Naive thymus-derived CD4-positive, alpha-beta T cell (primary cell): ENCODE results near the gene PGLYRP1. TPM values are rescaled to one million over a fixed set of nuclear protein-coding genes. Genes with fewer than 3 reads are reported as not detected.

Experiments used
- ATAC-seq: fragments of 150-1000 bp; cut with Tn5 transposase; 2 replicates; pipeline ENCODE4 v1.10.0; 2021; ENCODE audit warnings: mild to moderate bottlenecking, moderate library complexity
- CTCF ChIA-PET: fragments of 350-600 bp; sonication (Branson Sonifier 250); formaldehyde crosslinking; loops from one replicate; lab custom pipeline; 2021; ENCODE audit warnings: antibody characterized with exemption; lab: Charles Lee
- POLR2A ChIA-PET: fragments of 350-600 bp; sonication (Branson Sonifier 250); formaldehyde crosslinking; loops from one replicate; lab custom pipeline; 2021; ENCODE audit warnings: antibody characterized with exemption, inconsistent platforms; lab: Charles Lee
- DNase-seq, 9 donors: peaks; one replicate each; pipeline versions ENCODE4 v3.0.0 to v3.0.0-alpha.2; 2020 to 2022; ENCODE audit warnings: mixed read lengths in 1 of 9
- H3K27ac ChIP-seq: one replicate; pipeline ENCODE4 v1.7.0; 2013; ENCODE audit warnings: mild to moderate bottlenecking, low read depth, low read length, moderate library complexity
- H3K27me3 ChIP-seq, 2 donors: one replicate each; pipeline ENCODE4 v1.7.0; 2013; ENCODE audit warnings: low read length in 2 of 2, mild to moderate bottlenecking in 2 of 2, moderate library complexity in 2 of 2; ENCODE audit not compliant: control insufficient read depth in 2 of 2, insufficient read depth in 2 of 2
- H3K36me3 ChIP-seq, 3 experiments: 1 replicate in 2 of 3; 2 replicates in 1 of 3; pipeline ENCODE4 v1.7.0; 2013; ENCODE audit warnings: low read length in 3 of 3, mild to moderate bottlenecking in 3 of 3, moderate library complexity in 1 of 3; ENCODE audit not compliant: insufficient read depth in 3 of 3, control insufficient read depth in 2 of 3
- H3K4me1 ChIP-seq, 2 donors: one replicate each; pipeline ENCODE4 v1.7.0; 2013; ENCODE audit warnings: low read length in 2 of 2, mild to moderate bottlenecking in 2 of 2, moderate library complexity in 1 of 2; ENCODE audit not compliant: control insufficient read depth in 2 of 2, insufficient read depth in 2 of 2
- H3K4me3 ChIP-seq: 2 replicates; pipeline ENCODE4 v1.7.0; 2013; ENCODE audit warnings: mild to moderate bottlenecking, low read length
- H3K9me3 ChIP-seq, 3 experiments: 1 replicate in 2 of 3; 2 replicates in 1 of 3; pipeline ENCODE4 v1.7.0; 2013; ENCODE audit warnings: low read length in 3 of 3; ENCODE audit not compliant: control insufficient read depth in 2 of 3
- H3K27ac Mint-ChIP-seq, 9 donors: one replicate each; pipeline ENCODE4 v1.8.0; 2020 to 2022; ENCODE audit warnings: mixed read lengths in 9 of 9, mild to moderate bottlenecking in 8 of 9, moderate library complexity in 5 of 9, inconsistent platforms in 2 of 9
- H3K27me3 Mint-ChIP-seq, 5 donors: one replicate each; pipeline ENCODE4 v1.8.0; 2021 to 2022; ENCODE audit warnings: mixed read lengths in 5 of 5, mild to moderate bottlenecking in 1 of 5
- H3K36me3 Mint-ChIP-seq, 5 donors: one replicate each; pipeline ENCODE4 v1.8.0; 2020 to 2022; ENCODE audit warnings: mixed read lengths in 5 of 5, mild to moderate bottlenecking in 3 of 5, inconsistent platforms in 1 of 5
- H3K4me1 Mint-ChIP-seq, 7 donors: one replicate each; pipeline ENCODE4 v1.8.0; 2020 to 2022; ENCODE audit warnings: mixed read lengths in 7 of 7, mild to moderate bottlenecking in 3 of 7, inconsistent platforms in 1 of 7
- H3K4me3 Mint-ChIP-seq, 10 donors: one replicate each; pipeline ENCODE4 v1.8.0; 2020 to 2022; ENCODE audit warnings: mild to moderate bottlenecking in 10 of 10, mixed read lengths in 10 of 10, moderate library complexity in 6 of 10, inconsistent platforms in 2 of 10
- H3K9me3 Mint-ChIP-seq, 11 donors: one replicate each; pipeline ENCODE4 v1.8.0; 2020 to 2022; ENCODE audit warnings: mixed read lengths in 11 of 11, mild to moderate bottlenecking in 4 of 11, inconsistent platforms in 1 of 11, moderate library complexity in 1 of 11
- intact Hi-C, 2 donors: fragments of 100-400 bp; cut with micrococcal nuclease; formaldehyde crosslinking; loops; one replicate each; pipeline ENCODE4 v1.15.1; 2023
- polyA plus RNA-seq, 2 donors: library from polyadenylated mRNA; unstranded; fragments of 300-500 nt; fragmentation: Illumina TruSeq; gene quantifications; one replicate each; pipeline ENCODE4 v1.2.3, GENCODE V29; 2021
- total RNA-seq, 6 experiments: library from RNA in 5 of 6; stranded (reverse) in 5 of 6; gene quantifications; 1 replicate in 5 of 6; 2 replicates in 1 of 6; pipeline ENCODE4 v1.2.3 and lab custom pipeline; 2021 to 2026

The PGLYRP1 gene
- total and polyA plus RNA-seq, 7 experiments from 2014 or later = not detected

GRCh38 chr19:46014534-46014933 lies 8.3 kb downstream of the PGLYRP1 start:
- DNase-seq (no peak), ATAC-seq (no peak)
- intact Hi-C loops = loop anchor here in 1 of 2 donors (5.0 kb wide), 1 partner anchor 242 kb away; no protein-coding TSS in a partner anchor
- ChIA-PET CTCF (interaction anchor here (0.7 kb wide), 1 partner anchor 86 kb away, joined by 3 read pairs; no protein-coding TSS in a partner anchor), POLR2A (no interaction called here)
- H3K27ac Mint-ChIP-seq = no peak overlapping the region
- peaks cover 0 to 6% of the 10 kb centered on the region in 2 donors for H3K27me3 ChIP-seq
- H3K27me3 Mint-ChIP-seq = peaks cover 5 to 17% (median 12%) of the 10 kb centered on the region in 5 donors
- no peaks in the 10 kb centered on the region for H3K9me3 Mint-ChIP-seq
- peak overlapping the region; percentile 41 to 94 (median 78) for H3K4me3 Mint-ChIP-seq
- peaks cover 16 to 23% (median 21%) of the 10 kb centered on the region in 7 donors for H3K4me1 Mint-ChIP-seq
- H3K36me3 ChIP-seq = peaks cover 0 to 6% (median 0%) of the 10 kb centered on the region in 3 experiments
- H3K9me3 ChIP-seq = no peaks in the 10 kb centered on the region
- H3K36me3 Mint-ChIP-seq = peaks cover 3 to 23% (median 13%) of the 10 kb centered on the region in 5 donors
- H3K4me1 ChIP-seq = peaks cover 0 to 7% of the 10 kb centered on the region in 2 donors
- no peak overlapping the region for H3K27ac ChIP-seq
- H3K4me3 ChIP-seq = no peak overlapping the region

GRCh38 chr19:46009530-46010510 lies 13.0 kb downstream of the PGLYRP1 start:
- peak overlapping the region in 2 of 9 donors; percentile 45 to 71 for H3K27ac Mint-ChIP-seq
- POLR2A ChIA-PET = no interaction called here
- intact Hi-C loops = loop anchor here (1.0 to 5.0 kb wide), 3 partner anchors 15 to 241 kb away; partner anchors contain the start of genes CCDC61 (in 1 of the 2) and SIX5 (in 1 of the 2)

GRCh38 chr19:46006411-46006810 lies 16.4 kb downstream of the PGLYRP1 start:
- H3K27ac Mint-ChIP-seq = no peak overlapping the region
- H3K4me1 ChIP-seq = no peaks in the 10 kb centered on the region

More at GRCh38 chr19:46009530-46010510, 13.0 kb downstream of the PGLYRP1 start:
- Mint-ChIP-seq H3K9me3 (no peaks in the 10 kb centered on the region), H3K4me3 (peak overlapping the region in 1 of 10 donors; percentile 77), H3K27me3 (peaks cover 5 to 9% (median 6%) of the 10 kb centered on the region in 5 donors), H3K36me3 (peaks cover 3 to 45% (median 24%) of the 10 kb centered on the region in 5 donors), H3K4me1 (peaks cover 6 to 10% (median 6%) of the 10 kb centered on the region in 7 donors)
- Histone ChIP-seq H3K4me1 (no peaks in the 10 kb centered on the region), H3K27ac (no peak overlapping the region), H3K36me3 (peaks cover 0 to 26% (median 0%) of the 10 kb centered on the region in 3 experiments), H3K4me3 (no peak overlapping the region), H3K27me3 (peaks cover 0 to 6% of the 10 kb centered on the region in 2 donors), H3K9me3 (no peaks in the 10 kb centered on the region)
- CTCF ChIA-PET = interaction anchor here (0.6 to 1.3 kb wide), 7 partner anchors 10 to 833 kb away, joined by 3 to 4 read pairs (median 3); no protein-coding TSS in a partner anchor
- peak; percentile 85 for ATAC-seq
- DNase-seq = peak; percentile 25 to 68 (median 54)

GRCh38 chr19:46002678-46003275 lies 20.1 kb downstream of the PGLYRP1 start:
- no peak overlapping the region for H3K27ac ChIP-seq
- CTCF ChIA-PET = interaction anchor here (0.6 kb wide), 1 partner anchor 152 kb away, joined by 3 read pairs; no protein-coding TSS in a partner anchor

More at GRCh38 chr19:46006411-46006810, 16.4 kb downstream of the PGLYRP1 start:
- no peaks in the 10 kb centered on the region for H3K27me3 ChIP-seq
- ATAC-seq = no peak
- H3K27me3 Mint-ChIP-seq = no peaks in the 10 kb centered on the region
- no peak overlapping the region for H3K27ac ChIP-seq
- intact Hi-C loops = no loop called here
- peaks cover 3 to 43% (median 22%) of the 10 kb centered on the region in 5 donors for H3K36me3 Mint-ChIP-seq
- peaks cover 0 to 34% (median 0%) of the 10 kb centered on the region in 3 experiments for H3K36me3 ChIP-seq
- ChIA-PET POLR2A (no interaction called here), CTCF (no interaction called here)
- DNase-seq = no peak
- peaks cover 0 to 6% (median under 1%) of the 10 kb centered on the region in 7 donors for H3K4me1 Mint-ChIP-seq
- H3K9me3 ChIP-seq = no peaks in the 10 kb centered on the region
- H3K4me3 ChIP-seq = no peak overlapping the region
- no peak overlapping the region for H3K4me3 Mint-ChIP-seq
- H3K9me3 Mint-ChIP-seq = no peaks in the 10 kb centered on the region

GRCh38 chr19:46000491-46001246 lies 22.2 kb downstream of the PGLYRP1 start:
- POLR2A ChIA-PET = no interaction called here
- peaks cover 0 to 14% (median 0%) of the 10 kb centered on the region in 3 experiments for H3K36me3 ChIP-seq
- DNase-seq (peak; percentile 35 to 80 (median 62)), ATAC-seq (peak; percentile 99)
- H3K27ac Mint-ChIP-seq = peak overlapping the region in 7 of 9 donors; percentile 28 to 87 (median 67)
- peaks cover 5 to 8% of the 10 kb centered on the region in 2 donors for H3K4me1 ChIP-seq
- H3K27me3 Mint-ChIP-seq = peaks cover 0 to 11% (median 0%) of the 10 kb centered on the region in 5 donors
- intact Hi-C loops = no loop called here
- peaks cover 12 to 34% (median 28%) of the 10 kb centered on the region in 7 donors for H3K4me1 Mint-ChIP-seq
- no peaks in the 10 kb centered on the region for H3K9me3 Mint-ChIP-seq
- no peaks in the 10 kb centered on the region for H3K27me3 ChIP-seq
- peak overlapping the region; percentile 46 to 87 (median 84) for H3K4me3 Mint-ChIP-seq
- CTCF ChIA-PET = no interaction called here
- H3K9me3 ChIP-seq = no peaks in the 10 kb centered on the region
- H3K27ac ChIP-seq = peak overlapping the region; percentile 4
- peak overlapping the region; percentile 34 for H3K4me3 ChIP-seq
- H3K36me3 Mint-ChIP-seq = peaks cover 0 to 17% (median 10%) of the 10 kb centered on the region in 5 donors

More at GRCh38 chr19:46002678-46003275, 20.1 kb downstream of the PGLYRP1 start:
- H3K9me3 Mint-ChIP-seq = no peaks in the 10 kb centered on the region
- ATAC-seq = no peak
- no peaks in the 10 kb centered on the region for H3K9me3 ChIP-seq
- H3K27ac Mint-ChIP-seq = no peak overlapping the region
- H3K4me1 Mint-ChIP-seq = peaks cover 12 to 31% (median 27%) of the 10 kb centered on the region in 7 donors
- H3K4me3 ChIP-seq = no peak overlapping the region
- no peak overlapping the region for H3K4me3 Mint-ChIP-seq
- H3K4me1 ChIP-seq = peaks cover 0 to 4% of the 10 kb centered on the region in 2 donors
- peaks cover 0 to 23% (median 6%) of the 10 kb centered on the region in 5 donors for H3K36me3 Mint-ChIP-seq
- peaks cover 0 to 11% (median 0%) of the 10 kb centered on the region in 5 donors for H3K27me3 Mint-ChIP-seq
- intact Hi-C loops = no loop called here
- H3K27me3 ChIP-seq = no peaks in the 10 kb centered on the region
- DNase-seq = no peak
- POLR2A ChIA-PET = interaction anchor here (0.7 kb wide), 1 partner anchor 100 kb away, joined by 4 read pairs; the partner anchor contains the start of gene MYPOP
- H3K36me3 ChIP-seq = peaks cover 0 to 22% (median 0%) of the 10 kb centered on the region in 3 experiments
